GM12892 (cell line): ENCODE data around the gene ARIH2.

ENCODE experiments used
- POLR2A ChIP-seq: IDR thresholded peaks from 2 replicates; pipeline ENCODE4 v1.6.1; 2011; ENCODE audit warnings: low read depth, low read length, control low read depth
- POLR2AphosphoS5 ChIP-seq: IDR thresholded peaks from 2 replicates; pipeline ENCODE4 v1.6.1; 2011; ENCODE audit warnings: low read depth, low read length, control low read depth
- TAF1 ChIP-seq: IDR thresholded peaks from 2 replicates; pipeline ENCODE4 v1.6.1; 2011; ENCODE audit warnings: low read depth, mild to moderate bottlenecking, control low read depth, low read length, borderline replicate concordance

DNA sequence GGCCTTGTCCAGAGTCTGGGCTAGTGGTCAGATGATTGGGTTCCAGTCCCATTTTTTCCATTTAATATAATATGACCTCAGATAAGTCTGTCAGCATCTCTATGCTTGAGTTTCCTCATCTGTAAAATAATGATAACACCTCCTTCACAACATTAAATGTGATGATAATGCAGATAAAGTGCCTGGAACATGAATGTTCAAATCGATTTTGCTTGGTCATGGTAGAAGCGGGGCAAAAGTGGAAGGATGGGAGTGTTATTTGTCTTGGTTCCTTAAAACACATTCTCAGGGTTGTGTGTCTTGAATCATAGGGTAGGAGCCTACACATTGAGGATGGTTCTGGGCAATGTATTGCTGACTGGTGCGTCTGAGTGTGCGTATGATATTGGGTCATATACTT lies 16.9 kb downstream of the ARIH2 start:
- TF ChIP-seq POLR2AphosphoS5: no peak
- TF ChIP-seq TAF1: no peak
- no peak for TF ChIP-seq POLR2A
